KMS-11 (cell line): ENCODE results near the gene FAR2.

Source experiments
- H2AFZ ChIP-seq: fragments of 200-600 bp; sonication (generic); 2 replicates; pipeline ENCODE4 v1.6.1; 2016; ENCODE audit warnings: antibody characterized with exemption, mixed run types, low read depth
- H3K27ac ChIP-seq: fragments of 200-600 bp; sonication (generic); 2 replicates; pipeline ENCODE4 v1.6.1; 2016; ENCODE audit warnings: mild to moderate bottlenecking, mixed run types
- H3K27me3 ChIP-seq: fragments of 200-600 bp; sonication (generic); 2 replicates; pipeline ENCODE4 v1.6.1; 2017; ENCODE audit warnings: mild to moderate bottlenecking, low read depth, mixed run types, moderate library complexity; ENCODE audit not compliant: insufficient read depth
- H3K36me3 ChIP-seq: fragments of 200-600 bp; sonication (generic); 2 replicates; pipeline ENCODE4 v1.6.1; 2017; ENCODE audit warnings: mild to moderate bottlenecking, mixed run types; ENCODE audit not compliant: insufficient read depth
- H3K4me1 ChIP-seq: fragments of 200-600 bp; sonication (generic); 2 replicates; pipeline ENCODE4 v1.6.1; 2016; ENCODE audit warnings: mild to moderate bottlenecking, low read depth, mixed run types; ENCODE audit not compliant: poor library complexity, severe bottlenecking
- H3K4me2 ChIP-seq: fragments of 200-600 bp; sonication (generic); 2 replicates; pipeline ENCODE4 v1.7.0; 2016; ENCODE audit warnings: mild to moderate bottlenecking, mixed run types
- H3K4me3 ChIP-seq: fragments of 200-600 bp; sonication (generic); IDR thresholded peaks from 2 replicates; pipeline ENCODE4 v1.6.1; 2017; ENCODE audit warnings: low read depth, low read length, mixed read lengths; ENCODE audit not compliant: insufficient read depth
- H3K79me2 ChIP-seq: fragments of 200-600 bp; sonication (generic); 2 replicates; pipeline ENCODE4 v1.6.1; 2016; ENCODE audit warnings: low read depth, mixed run types; ENCODE audit not compliant: insufficient read depth
- H3K9ac ChIP-seq: fragments of 200-600 bp; sonication (generic); 2 replicates; pipeline ENCODE4 v1.6.1; 2016; ENCODE audit warnings: mild to moderate bottlenecking, mixed run types
- H4K20me1 ChIP-seq: fragments of 200-600 bp; sonication (generic); 2 replicates; pipeline ENCODE4 v1.6.1; 2016; ENCODE audit warnings: mild to moderate bottlenecking, mixed run types; ENCODE audit not compliant: insufficient read depth
- TF ChIP-seq, protein P1 (sequence below): fragments of 200-600 bp; sonication (generic); conservative IDR thresholded peaks from 2 replicates; pipeline ENCODE4 v1.6.1; 2017; ENCODE audit warnings: low read depth, mild to moderate bottlenecking, antibody characterized with exemption, low read length, moderate library complexity, mixed read lengths

Gene FAR2

DNA sequence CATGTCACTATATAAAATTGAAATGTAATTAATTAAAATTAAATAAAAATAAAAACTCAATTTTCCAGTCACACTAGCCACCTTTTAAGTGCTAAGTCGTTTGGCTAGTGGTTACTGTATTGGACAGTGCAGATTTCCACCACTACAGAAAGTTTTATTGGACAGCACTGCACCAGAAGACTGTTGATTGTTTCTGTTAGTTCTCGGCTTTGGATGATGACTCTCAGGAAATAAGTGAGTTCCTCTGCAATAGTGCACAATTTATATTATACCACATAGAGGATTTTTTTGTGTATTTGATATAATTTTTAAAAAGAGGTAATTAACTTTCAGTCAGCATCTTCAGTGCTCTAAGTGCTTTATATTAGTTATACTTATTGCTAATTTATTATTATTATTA is 52.7 kb downstream of the FAR2 start:
- no peak overlapping the region for H2AFZ ChIP-seq
- TF ChIP-seq, protein P1, sequence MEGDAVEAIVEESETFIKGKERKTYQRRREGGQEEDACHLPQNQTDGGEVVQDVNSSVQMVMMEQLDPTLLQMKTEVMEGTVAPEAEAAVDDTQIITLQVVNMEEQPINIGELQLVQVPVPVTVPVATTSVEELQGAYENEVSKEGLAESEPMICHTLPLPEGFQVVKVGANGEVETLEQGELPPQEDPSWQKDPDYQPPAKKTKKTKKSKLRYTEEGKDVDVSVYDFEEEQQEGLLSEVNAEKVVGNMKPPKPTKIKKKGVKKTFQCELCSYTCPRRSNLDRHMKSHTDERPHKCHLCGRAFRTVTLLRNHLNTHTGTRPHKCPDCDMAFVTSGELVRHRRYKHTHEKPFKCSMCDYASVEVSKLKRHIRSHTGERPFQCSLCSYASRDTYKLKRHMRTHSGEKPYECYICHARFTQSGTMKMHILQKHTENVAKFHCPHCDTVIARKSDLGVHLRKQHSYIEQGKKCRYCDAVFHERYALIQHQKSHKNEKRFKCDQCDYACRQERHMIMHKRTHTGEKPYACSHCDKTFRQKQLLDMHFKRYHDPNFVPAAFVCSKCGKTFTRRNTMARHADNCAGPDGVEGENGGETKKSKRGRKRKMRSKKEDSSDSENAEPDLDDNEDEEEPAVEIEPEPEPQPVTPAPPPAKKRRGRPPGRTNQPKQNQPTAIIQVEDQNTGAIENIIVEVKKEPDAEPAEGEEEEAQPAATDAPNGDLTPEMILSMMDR, result no peak
- no peaks in the 10 kb centered on the region for H3K27me3 ChIP-seq
- H3K9ac ChIP-seq, result no peak overlapping the region
- no peaks in the 10 kb centered on the region for H4K20me1 ChIP-seq
- no peak overlapping the region for H3K4me2 ChIP-seq
- H3K36me3 ChIP-seq, result no peaks in the 10 kb centered on the region
- no peak overlapping the region for H3K27ac ChIP-seq
- no peaks in the 10 kb centered on the region for H3K79me2 ChIP-seq
- no peaks in the 10 kb centered on the region for H3K4me1 ChIP-seq
- H3K4me3 ChIP-seq, result no peak overlapping the region

DNA sequence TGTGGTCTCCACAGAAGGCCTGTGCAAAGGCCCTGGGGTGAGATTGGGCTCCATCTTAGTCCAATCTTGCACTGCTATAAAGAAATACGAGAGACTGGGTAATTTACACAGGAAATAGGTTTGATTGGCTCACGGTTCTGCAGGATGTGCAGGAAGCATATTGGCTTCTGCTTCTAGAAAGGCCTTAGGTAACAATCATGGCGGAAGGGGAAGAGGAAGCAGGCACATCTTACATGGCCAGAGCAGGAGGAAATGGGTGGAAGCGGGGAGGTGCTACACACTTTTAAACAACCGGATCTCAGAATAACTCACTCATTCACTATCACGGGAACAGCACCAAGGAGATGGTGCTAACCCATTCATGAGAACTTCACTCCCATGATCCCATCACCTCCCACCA is 55.4 kb downstream of the FAR2 start:
- H4K20me1 ChIP-seq, result no peaks in the 10 kb centered on the region
- TF ChIP-seq, protein P1, result no peak
- H3K27me3 ChIP-seq, result no peaks in the 10 kb centered on the region
- no peak overlapping the region for H3K4me3 ChIP-seq
- no peaks in the 10 kb centered on the region for H3K4me1 ChIP-seq
- H3K9ac ChIP-seq, result no peak overlapping the region
- no peaks in the 10 kb centered on the region for H3K79me2 ChIP-seq
- no peak overlapping the region for H2AFZ ChIP-seq
- H3K27ac ChIP-seq, result no peak overlapping the region
- no peak overlapping the region for H3K4me2 ChIP-seq
- no peaks in the 10 kb centered on the region for H3K36me3 ChIP-seq

GRCh38 chr12:29207120-29207519 is 58.0 kb downstream of the FAR2 start:
- no peaks in the 10 kb centered on the region for H3K27me3 ChIP-seq
- H3K27ac ChIP-seq, result no peak overlapping the region
- no peaks in the 10 kb centered on the region for H3K79me2 ChIP-seq
- no peaks in the 10 kb centered on the region for H3K4me1 ChIP-seq
- H3K36me3 ChIP-seq, result no peaks in the 10 kb centered on the region
- TF ChIP-seq, protein P1, result no peak
- H3K4me2 ChIP-seq, result no peak overlapping the region
- H3K9ac ChIP-seq, result no peak overlapping the region
- no peaks in the 10 kb centered on the region for H4K20me1 ChIP-seq
- H3K4me3 ChIP-seq, result no peak overlapping the region
- H2AFZ ChIP-seq, result no peak overlapping the region

GRCh38 chr12:29208060-29208459 is 59.0 kb downstream of the FAR2 start:
- H3K27ac ChIP-seq, result no peak overlapping the region
- H2AFZ ChIP-seq, result no peak overlapping the region
- H3K36me3 ChIP-seq, result no peaks in the 10 kb centered on the region
- H4K20me1 ChIP-seq, result no peaks in the 10 kb centered on the region
- H3K4me2 ChIP-seq, result no peak overlapping the region
- H3K27me3 ChIP-seq, result no peaks in the 10 kb centered on the region
- no peak overlapping the region for H3K4me3 ChIP-seq
- H3K79me2 ChIP-seq, result no peaks in the 10 kb centered on the region
- no peaks in the 10 kb centered on the region for H3K4me1 ChIP-seq
- TF ChIP-seq, protein P1, result no peak
- no peak overlapping the region for H3K9ac ChIP-seq
